SKM-1 treated with dmso at 0.1 percent for 144 hours (cell line): ENCODE results near the gene PEX3.

Experiments
- DNase-seq: peaks from one replicate; lab custom pipeline; 2025; ENCODE audit not compliant: unreplicated experiment; lab: John Stamatoyannopoulos, UW

PEX3 gene, protein sequence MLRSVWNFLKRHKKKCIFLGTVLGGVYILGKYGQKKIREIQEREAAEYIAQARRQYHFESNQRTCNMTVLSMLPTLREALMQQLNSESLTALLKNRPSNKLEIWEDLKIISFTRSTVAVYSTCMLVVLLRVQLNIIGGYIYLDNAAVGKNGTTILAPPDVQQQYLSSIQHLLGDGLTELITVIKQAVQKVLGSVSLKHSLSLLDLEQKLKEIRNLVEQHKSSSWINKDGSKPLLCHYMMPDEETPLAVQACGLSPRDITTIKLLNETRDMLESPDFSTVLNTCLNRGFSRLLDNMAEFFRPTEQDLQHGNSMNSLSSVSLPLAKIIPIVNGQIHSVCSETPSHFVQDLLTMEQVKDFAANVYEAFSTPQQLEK

GRCh38 chr6:143450453-143451371, at the start of gene PEX3, which contains the start of gene ADAT2:
PEX3 (plus strand) TSS chr6:143450805; CDS start chr6:143451043, 238 bp downstream.
ADAT2 (minus strand) TSS chr6:143450695; CDS start chr6:143450658, 37 bp downstream.
- peak; percentile 94 for DNase-seq

DNA sequence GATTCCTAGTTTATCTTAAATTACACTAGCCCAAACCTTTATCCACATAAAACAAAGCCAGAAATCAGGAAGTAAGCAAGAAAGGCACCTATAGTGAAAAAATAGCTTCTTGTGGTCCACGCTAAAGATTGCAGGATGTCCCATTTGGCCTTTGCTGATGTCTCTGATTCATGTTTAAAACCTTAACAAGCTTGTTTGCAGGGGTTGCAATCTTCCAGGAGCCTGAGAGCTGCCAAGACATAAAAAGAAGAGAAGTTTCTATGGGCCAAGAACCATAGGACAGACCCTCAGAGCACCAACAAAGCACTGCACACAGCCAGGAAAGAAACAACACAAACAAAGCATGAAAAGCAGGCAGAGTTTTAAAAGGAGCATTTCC, 49.5 kb upstream of the PEX3 start:
- no peak for DNase-seq

GRCh38 chr6:143401636-143402370, 48.8 kb upstream of the PEX3 start:
- no peak for DNase-seq

DNA sequence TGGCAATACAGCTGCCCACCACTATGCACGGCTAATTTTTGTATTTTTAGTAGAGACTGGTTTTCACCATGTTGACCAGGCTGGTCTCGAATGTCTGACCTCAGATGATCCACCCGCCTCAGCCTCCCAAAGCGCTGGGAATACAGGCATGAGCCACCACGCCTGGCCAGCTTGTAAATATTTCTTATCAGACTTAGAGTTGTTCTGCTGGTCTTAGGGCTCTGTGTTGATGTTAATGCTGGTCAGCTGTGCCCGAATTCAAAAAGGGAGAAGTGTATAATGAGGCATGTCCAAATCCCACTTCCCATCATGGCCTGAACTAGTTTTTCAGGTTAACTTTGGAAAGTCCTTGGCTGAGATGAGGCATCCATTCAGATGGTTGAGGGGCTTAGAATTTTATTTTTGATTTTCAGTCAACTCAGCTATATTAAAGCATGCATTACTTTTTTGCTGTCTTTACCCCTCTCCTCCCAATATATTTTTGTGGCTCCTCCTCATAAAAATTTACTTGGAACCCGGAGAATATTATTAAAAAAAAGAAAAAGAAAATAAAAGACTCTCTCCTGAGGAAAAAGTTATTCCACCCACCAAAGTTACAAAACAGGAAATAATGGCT, 47.8 kb upstream of the PEX3 start:
- DNase-seq = no peak

GRCh38 chr6:143405373-143406154, 45.0 kb upstream of the PEX3 start:
- no peak for DNase-seq

DNA sequence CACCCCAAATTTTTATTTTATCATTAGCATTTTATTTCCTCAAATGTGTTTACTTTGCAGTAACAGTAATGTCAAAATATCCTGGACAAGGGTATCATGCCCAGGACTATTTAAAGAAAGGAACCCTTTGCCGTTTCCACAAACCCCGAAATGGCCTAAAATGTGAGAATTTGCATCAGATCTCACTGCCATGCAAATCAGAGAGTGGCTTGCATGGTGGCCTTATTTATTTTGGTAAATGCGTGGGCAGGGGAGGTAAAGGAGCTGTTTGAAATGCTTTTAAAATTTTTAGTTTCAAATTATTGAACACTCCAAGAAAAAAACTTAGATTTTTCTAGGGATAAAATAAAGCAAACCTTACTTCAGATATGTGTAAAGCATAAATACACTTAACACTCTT, 43.9 kb upstream of the PEX3 start:
- no peak for DNase-seq

DNA sequence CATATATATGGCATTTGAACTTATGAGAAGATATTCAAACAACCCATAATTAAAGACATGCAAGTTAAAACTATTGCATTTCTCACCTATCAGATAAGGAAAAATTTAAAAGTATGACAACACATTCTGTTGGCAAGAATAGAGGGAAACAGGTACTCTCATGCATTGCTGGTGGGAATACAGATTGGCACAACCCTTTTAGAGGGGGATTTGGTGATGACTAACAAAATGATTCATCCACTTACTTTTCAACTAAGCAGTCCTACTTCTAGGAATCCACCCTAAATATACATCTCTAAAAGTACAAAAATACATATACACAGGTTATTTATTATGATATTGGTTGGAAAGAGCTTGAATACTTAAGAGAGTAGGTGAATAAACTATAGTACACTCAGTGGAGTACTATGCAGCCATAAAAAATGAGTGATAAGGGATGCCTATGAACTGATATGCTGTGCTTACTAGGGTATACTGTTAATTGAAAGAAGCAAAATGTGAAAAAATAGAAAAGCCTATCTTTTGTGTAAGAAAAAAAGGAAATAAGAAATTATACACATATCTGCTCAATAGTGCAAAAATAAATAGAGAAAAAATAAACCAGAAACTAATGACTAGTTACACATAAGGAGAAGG, 42.3 kb upstream of the PEX3 start:
- DNase-seq = no peak

DNA sequence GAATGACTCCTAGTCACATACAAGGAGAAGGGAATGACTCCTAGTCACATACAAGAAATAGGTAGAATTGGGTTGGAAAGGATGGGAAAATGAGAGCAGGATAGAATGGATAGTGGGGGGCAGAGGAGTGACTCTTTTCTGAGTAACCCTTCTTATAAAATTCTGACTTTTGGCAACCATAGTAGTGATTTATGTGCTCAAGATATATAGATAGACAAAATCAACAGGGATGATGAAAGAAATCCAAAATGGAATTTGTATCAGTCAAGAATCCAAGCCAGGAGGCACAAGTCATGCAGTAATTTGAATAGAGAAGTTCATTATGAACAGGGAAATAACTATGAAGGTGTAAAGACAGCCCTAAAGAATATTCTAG, 41.8 kb upstream of the PEX3 start:
- no peak for DNase-seq

DNA sequence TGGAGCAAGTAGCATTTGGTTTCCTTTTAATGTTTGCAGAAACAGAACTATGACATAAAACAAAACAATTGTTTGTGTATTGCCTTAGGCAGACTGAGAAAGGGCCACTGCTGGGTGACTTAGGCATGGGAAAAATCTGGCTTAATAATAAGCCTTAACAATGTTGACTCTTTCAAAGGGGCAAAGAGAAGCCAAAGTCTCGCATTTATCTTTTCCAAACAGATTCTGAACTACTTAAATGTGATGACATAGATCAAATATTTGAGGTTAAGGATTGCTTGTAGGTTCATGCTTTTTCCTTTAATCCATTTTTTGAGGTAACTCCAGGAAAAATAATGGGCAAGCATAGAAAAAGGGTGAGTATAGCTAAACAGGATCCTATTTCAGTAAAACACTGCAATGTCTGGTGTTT, 39.7 kb upstream of the PEX3 start:
- no peak for DNase-seq

DNA sequence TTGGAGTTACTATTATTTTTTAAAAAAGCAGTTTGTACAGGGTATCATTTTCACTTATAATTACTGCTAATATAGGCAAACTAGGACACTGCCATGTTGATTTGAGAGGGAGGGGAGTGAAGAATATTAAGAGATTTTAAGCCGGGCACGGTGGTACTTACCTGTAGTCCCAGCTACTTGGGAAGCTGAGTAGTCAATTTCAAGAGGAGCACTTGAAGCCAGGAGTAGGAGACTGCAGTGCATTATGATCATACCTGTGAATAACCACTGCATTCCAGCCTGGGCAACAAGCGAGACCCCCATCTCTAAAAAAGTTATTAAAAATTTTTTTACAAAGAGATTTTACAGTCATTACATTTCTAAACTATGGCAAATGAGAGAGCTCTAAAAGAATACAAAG, 35.8 kb upstream of the PEX3 start:
- no peak for DNase-seq

GRCh38 chr6:143419526-143419925, 31.1 kb upstream of the PEX3 start:
- no peak for DNase-seq

- no peak for DNase-seq
Measured at GRCh38 chr6:143426026-143426425, 24.6 kb upstream of the PEX3 start.

- DNase-seq = peak; percentile 33
Measured at GRCh38 chr6:143427109-143427817, 23.3 kb upstream of the PEX3 start.

GRCh38 chr6:143429970-143430369, 20.6 kb upstream of the PEX3 start:
- DNase-seq = no peak

DNA sequence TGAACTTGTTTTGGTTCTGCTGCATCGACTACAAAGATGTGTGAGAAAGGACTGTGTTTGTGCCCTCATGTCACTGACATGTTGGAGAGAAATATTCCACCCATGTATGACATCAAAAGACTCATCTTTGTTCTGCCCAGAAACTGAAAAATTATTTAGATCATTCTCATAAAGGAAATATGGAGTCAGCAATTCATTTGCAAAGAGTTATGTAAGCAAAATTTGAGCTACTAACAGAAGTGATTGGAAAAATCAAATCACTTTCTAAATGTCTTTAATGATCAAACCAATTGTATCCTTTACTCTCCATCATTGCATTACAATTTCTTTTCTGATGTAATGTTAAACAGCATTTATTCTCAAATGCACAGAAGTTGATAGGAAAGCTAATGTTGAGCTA, 19.4 kb upstream of the PEX3 start:
- no peak for DNase-seq

DNA sequence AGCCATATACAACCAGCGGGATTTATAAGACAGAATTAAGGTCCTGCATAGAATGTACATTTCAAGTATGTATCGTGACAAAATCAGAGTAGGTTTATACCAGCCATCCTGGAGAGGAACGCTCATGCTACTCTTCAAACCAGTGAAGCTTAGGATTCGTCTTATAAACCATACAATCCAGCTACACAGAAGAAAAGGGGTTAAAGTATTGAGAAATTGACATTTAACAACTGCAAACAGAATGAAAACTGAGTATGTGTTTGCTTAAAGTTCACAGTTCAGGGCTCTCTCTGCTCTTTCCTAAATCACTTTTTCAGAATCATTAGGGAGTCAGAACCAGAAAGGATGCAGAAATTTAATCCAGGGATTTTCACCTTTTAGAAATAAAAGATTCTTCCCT, 18.0 kb upstream of the PEX3 start:
- DNase-seq = no peak

- DNase-seq = no peak
Measured at GRCh38 chr6:143441010-143441409, 9.6 kb upstream of the PEX3 start.

DNA sequence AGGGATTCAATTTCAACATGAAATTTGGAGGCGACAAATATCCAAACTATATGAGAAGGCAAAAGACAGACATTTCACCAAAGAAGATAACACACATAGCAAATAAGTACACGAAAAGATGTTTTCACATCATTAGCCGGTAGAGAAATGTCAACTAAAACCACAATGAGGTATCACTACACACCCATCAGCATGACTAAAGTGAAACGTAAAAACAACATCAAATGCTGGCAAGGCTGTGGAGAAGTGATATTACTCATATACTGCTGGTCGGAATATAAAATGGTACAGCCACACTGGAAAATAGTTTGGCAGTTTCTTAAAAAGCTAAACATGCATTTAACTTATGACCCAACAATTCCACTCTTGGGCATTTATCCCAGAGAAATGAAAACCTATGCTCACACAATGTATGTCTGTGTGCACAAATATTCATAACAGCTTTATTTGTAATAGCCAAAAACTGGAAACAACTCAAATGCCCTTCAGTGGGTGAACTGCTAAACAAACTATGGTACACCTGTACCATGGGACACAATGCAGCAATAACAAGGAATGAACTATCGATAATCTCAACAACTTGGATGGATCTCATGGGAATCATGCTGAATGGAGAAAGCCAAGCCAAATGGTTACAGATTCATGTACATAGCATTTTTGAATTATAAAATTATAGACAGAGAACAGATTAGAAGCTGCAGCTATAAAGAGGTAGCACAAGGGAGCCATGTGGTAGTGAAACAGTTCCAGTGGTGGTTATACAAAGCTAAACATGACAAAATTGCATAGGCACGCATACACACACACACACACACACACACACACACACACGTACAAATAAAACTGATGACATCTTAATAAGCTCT, 8.7 kb upstream of the PEX3 start:
- DNase-seq = no peak
